Parathyroid adenoma (tissue), 2 donors: ENCODE data around the gene PRKCH.

ENCODE experiments used
- H2AFZ ChIP-seq: fragments of 300-600 bp; sonication (generic); one replicate; pipeline ENCODE4 v1.7.0; 2017; ENCODE audit warnings: antibody characterized with exemption, mild to moderate bottlenecking
- H3K27ac ChIP-seq: fragments of 300-600 bp; sonication (generic); one replicate; pipeline ENCODE4 v1.7.0; 2017
- H3K27me3 ChIP-seq: fragments of 300-600 bp; sonication (generic); one replicate; pipeline ENCODE4 v1.7.0; 2017; ENCODE audit warnings: low read length; ENCODE audit not compliant: control insufficient read depth, insufficient read depth
- H3K36me3 ChIP-seq: fragments of 300-600 bp; sonication (generic); one replicate; pipeline ENCODE4 v1.7.0; 2017; ENCODE audit warnings: low read length; ENCODE audit not compliant: control insufficient read depth, insufficient read depth
- H3K4me1 ChIP-seq: fragments of 300-600 bp; sonication (generic); one replicate; pipeline ENCODE4 v1.7.0; 2017; ENCODE audit warnings: control low read depth
- H3K4me2 ChIP-seq: fragments of 300-600 bp; sonication (generic); one replicate; pipeline ENCODE4 v1.7.0; 2017; ENCODE audit warnings: low read length
- H3K4me3 ChIP-seq: fragments of 300-600 bp; sonication (generic); one replicate; pipeline ENCODE4 v1.7.0; 2017; ENCODE audit warnings: low read depth, low read length
- H3K79me2 ChIP-seq: fragments of 300-600 bp; sonication (generic); one replicate; pipeline ENCODE4 v1.7.0; 2017; ENCODE audit warnings: control low read depth
- H3K9ac ChIP-seq: fragments of 300-600 bp; sonication (generic); one replicate; pipeline ENCODE4 v1.7.0; 2017; ENCODE audit warnings: mild to moderate bottlenecking
- H3K9me3 ChIP-seq: fragments of 300-600 bp; sonication (generic); one replicate; pipeline ENCODE4 v1.7.0; 2017; ENCODE audit warnings: low read length; ENCODE audit not compliant: control insufficient read depth
- TF ChIP-seq, protein P1 (sequence below): fragments of 300-600 bp; sonication (generic); IDR thresholded peaks from one replicate; pipeline ENCODE4 v1.7.0; 2017; ENCODE audit warnings: antibody characterized with exemption, mild to moderate bottlenecking
- donor health status: primary hyperparathyroidism.

Gene PRKCH

DNA sequence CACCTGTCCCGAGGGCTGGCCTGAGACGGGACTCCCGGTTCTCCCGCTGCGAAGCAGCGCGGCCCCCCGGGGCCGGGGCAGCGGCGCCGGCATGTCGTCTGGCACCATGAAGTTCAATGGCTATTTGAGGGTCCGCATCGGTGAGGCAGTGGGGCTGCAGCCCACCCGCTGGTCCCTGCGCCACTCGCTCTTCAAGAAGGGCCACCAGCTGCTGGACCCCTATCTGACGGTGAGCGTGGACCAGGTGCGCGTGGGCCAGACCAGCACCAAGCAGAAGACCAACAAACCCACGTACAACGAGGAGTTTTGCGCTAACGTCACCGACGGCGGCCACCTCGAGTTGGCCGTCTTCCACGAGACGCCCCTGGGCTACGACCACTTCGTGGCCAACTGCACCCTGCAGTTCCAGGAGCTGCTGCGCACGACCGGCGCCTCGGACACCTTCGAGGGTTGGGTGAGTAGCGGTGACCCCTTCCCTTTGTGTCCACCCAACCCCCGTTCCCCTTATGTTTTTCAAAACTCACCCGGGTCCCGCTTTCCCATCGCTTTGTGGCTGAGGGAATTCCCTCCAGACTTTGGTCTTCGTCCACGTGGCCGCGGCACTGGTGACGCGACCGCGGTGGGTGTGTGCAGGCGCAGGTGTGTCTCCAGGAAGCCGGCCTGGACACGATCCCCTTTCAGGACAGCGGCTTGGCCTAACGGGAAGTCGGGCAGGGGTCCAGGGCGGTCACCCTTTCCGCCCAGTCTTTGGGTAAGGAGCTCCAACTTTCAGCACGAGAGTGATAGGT is 826 bp downstream of the PRKCH start:
- H3K4me3 ChIP-seq: peak overlapping the region; percentile 69
- H2AFZ ChIP-seq: peak overlapping the region; percentile 96
- no peaks in the 10 kb centered on the region for H3K27me3 ChIP-seq
- H3K36me3 ChIP-seq: no peaks in the 10 kb centered on the region
- H3K9ac ChIP-seq: no peak overlapping the region
- no peaks in the 10 kb centered on the region for H3K9me3 ChIP-seq
- H3K27ac ChIP-seq: peak overlapping the region; percentile 67
- H3K79me2 ChIP-seq: peaks cover 2% of the 10 kb centered on the region
- TF ChIP-seq, protein P1, sequence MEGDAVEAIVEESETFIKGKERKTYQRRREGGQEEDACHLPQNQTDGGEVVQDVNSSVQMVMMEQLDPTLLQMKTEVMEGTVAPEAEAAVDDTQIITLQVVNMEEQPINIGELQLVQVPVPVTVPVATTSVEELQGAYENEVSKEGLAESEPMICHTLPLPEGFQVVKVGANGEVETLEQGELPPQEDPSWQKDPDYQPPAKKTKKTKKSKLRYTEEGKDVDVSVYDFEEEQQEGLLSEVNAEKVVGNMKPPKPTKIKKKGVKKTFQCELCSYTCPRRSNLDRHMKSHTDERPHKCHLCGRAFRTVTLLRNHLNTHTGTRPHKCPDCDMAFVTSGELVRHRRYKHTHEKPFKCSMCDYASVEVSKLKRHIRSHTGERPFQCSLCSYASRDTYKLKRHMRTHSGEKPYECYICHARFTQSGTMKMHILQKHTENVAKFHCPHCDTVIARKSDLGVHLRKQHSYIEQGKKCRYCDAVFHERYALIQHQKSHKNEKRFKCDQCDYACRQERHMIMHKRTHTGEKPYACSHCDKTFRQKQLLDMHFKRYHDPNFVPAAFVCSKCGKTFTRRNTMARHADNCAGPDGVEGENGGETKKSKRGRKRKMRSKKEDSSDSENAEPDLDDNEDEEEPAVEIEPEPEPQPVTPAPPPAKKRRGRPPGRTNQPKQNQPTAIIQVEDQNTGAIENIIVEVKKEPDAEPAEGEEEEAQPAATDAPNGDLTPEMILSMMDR: no peak
- peaks cover 2% of the 10 kb centered on the region for H3K4me1 ChIP-seq
- H3K4me2 ChIP-seq: peak overlapping the region; percentile 88

DNA sequence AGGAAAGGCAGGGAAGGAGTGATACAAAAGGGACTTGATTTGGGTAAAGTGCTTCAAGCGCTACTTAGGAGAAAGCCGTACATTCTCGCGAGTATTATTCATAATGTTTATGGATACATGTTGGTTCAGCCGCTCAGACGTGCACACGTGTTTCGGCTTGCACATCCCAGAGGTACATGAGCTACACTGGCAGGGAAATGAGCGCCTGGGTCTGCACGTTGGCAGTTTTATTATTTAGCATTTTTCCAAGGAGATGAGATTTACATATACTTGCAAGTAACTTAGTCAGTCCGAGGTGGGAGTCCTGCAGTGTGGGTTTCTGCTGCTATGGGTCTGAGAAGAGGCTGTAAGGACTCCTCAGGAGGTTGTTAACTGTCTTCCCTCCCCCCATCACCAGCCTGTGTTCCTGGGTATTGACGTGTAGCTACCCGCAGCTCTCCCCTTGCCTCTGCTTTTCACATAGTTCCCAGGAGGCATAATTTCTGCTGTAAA is 1.5 kb downstream of the PRKCH start:
- no peaks in the 10 kb centered on the region for H3K9me3 ChIP-seq
- H2AFZ ChIP-seq: peak overlapping the region; percentile 96
- no peaks in the 10 kb centered on the region for H3K36me3 ChIP-seq
- peak overlapping the region; percentile 69 for H3K4me3 ChIP-seq
- H3K4me1 ChIP-seq: peaks cover 3% of the 10 kb centered on the region
- peak overlapping the region; percentile 67 for H3K27ac ChIP-seq
- no peaks in the 10 kb centered on the region for H3K27me3 ChIP-seq
- H3K4me2 ChIP-seq: peak overlapping the region; percentile 76
- no peak overlapping the region for H3K9ac ChIP-seq
- peaks cover 2% of the 10 kb centered on the region for H3K79me2 ChIP-seq
- TF ChIP-seq, protein P1: no peak

DNA sequence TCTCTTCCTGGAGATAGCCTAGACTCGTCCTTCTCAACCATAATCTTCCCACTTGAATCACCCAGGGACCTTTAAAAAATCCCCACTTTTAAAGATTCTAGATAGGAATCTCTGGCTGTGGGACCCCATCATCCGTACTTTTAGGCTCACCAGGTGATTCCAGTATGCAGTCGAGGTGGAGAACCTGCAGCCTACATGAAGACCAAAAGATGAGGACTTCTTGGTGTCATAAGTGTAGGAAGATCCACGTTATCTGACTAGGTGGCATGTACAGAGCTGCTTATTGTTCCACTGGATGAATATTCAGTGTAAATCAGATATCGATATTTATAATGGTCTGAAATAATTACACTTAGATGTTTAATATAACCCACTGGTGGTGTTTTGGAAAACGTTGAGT is 2.6 kb downstream of the PRKCH start:
- Histone ChIP-seq H3K36me3 (no peaks in the 10 kb centered on the region), H3K27ac (peak overlapping the region; percentile 67), H3K9me3 (no peaks in the 10 kb centered on the region), H3K27me3 (no peaks in the 10 kb centered on the region), H3K4me3 (no peak overlapping the region), H3K4me2 (no peak overlapping the region), H3K79me2 (peaks cover 2% of the 10 kb centered on the region), H3K4me1 (peaks cover 3% of the 10 kb centered on the region), H2AFZ (no peak overlapping the region), H3K9ac (no peak overlapping the region)
- TF ChIP-seq, protein P1: no peak

DNA sequence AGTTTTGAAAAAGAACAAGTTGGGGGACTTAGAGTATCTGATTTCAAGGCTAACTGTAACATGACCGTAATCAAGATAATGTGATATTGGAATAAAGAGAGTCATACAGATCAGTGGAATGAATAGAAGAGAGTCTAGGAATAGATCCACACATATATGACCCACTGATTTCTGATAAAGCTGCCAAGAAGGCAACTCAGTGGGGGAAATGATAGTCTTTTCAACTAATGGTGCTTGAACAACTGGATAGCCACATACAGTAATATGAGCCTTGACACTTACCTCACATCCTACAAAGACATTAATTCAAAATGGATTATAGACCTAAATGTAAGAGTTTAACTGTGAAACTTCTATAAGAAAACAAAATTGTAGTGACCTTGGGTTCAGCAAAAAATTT is 3.8 kb downstream of the PRKCH start:
- no peaks in the 10 kb centered on the region for H3K9me3 ChIP-seq
- no peak overlapping the region for H2AFZ ChIP-seq
- H3K4me1 ChIP-seq: peaks cover 3% of the 10 kb centered on the region
- TF ChIP-seq, protein P1: no peak
- no peaks in the 10 kb centered on the region for H3K36me3 ChIP-seq
- peaks cover 2% of the 10 kb centered on the region for H3K79me2 ChIP-seq
- H3K4me3 ChIP-seq: no peak overlapping the region
- H3K27me3 ChIP-seq: no peaks in the 10 kb centered on the region
- H3K4me2 ChIP-seq: peak overlapping the region; percentile 15
- H3K27ac ChIP-seq: no peak overlapping the region
- H3K9ac ChIP-seq: no peak overlapping the region

DNA sequence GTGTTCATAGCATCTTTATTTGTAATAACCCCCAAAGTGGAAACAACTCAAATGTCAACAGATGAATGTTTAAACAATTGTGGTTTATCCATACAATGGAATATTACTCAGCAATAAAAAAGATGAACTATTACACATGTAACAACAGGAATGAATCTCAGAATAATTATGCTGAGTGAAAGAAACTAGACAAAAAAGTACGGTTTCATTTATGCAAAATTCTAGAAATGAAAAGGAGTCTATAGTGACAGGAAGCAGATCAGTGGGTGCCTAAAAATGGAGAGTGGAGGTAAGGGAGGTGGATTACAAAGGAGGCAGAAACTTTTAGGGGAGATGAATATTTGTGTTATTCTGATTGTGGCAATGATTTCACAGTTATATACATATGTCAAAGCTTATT is 4.8 kb downstream of the PRKCH start:
- TF ChIP-seq, protein P1: no peak

More for the DNA sequence above, 4.8 kb downstream of the PRKCH start:
- no peaks in the 10 kb centered on the region for H3K9me3 ChIP-seq
- H3K4me1 ChIP-seq: peaks cover 3% of the 10 kb centered on the region
- H2AFZ ChIP-seq: no peak overlapping the region
- no peak overlapping the region for H3K4me3 ChIP-seq
- H3K9ac ChIP-seq: no peak overlapping the region
- peaks cover 2% of the 10 kb centered on the region for H3K79me2 ChIP-seq
- no peaks in the 10 kb centered on the region for H3K27me3 ChIP-seq
- no peaks in the 10 kb centered on the region for H3K36me3 ChIP-seq
- no peak overlapping the region for H3K4me2 ChIP-seq
- peak overlapping the region; percentile 76 for H3K27ac ChIP-seq
